ENCODE results near the gene PRRT1B. TPM values are rescaled to one million over a fixed set of nuclear protein-coding genes. Genes with fewer than 3 reads are reported as not detected.

The PRRT1B gene
- total and polyA plus RNA-seq, 2 experiments from 2014 or later = 0.24 TPM; not detected in 1

DNA sequence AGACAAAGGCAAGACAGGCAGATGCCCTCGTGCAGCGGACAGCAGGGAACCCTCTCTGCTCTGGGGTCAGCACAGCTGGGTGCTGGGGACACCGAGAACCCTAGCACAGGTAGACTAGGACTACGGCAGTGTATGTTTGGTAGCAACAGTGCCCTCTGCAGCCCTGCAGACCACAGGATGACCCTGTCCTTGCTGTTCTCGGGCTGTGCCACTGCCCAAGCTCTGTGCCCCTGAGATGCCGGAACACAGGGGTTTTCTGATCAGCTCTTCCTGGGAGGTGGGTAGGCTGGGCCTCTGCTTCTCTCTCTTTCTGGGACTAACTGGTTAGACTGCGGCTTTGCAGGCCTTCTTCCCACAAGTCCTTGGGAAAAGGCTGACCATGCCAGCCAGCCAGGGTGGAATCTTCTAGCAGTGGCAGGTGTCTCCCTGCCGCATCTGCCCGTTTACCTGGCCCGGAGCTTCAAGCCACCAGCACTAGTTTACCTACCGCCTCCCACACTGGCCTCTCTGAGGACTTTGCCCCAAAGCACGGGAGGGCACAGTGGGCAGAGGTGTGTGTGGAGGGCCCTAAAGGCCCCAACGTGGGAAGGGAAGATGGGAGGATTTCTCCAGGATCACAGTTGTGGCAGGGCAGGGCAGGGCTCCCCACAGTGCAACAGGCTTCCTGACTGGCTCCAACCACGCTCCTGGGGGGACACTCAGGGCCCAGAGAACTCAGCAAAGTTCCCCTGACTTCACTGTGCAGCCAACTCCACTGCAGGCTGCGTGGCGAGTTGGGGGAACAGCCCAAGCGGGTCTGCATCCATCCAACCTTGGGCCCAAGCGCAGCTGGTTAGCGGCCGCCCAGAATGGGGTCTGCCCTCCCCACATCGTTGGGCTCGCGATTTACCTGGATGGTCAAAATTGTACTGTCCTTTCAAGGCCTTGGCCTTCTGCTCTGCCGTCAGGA lies 15.5 kb upstream of the PRRT1B start:
- H3K27ac Mint-ChIP-seq = no peak overlapping the region

More for the DNA sequence above, 15.5 kb upstream of the PRRT1B start:
- Mint-ChIP-seq H3K36me3 (ENCODE audit: low read depth) (peaks cover 51% of the 10 kb centered on the region), H3K9me3 (no peaks in the 10 kb centered on the region; the same call in 2 of the 3 replicates), H3K4me3 (peak overlapping the region; percentile 89), H3K4me1 (peaks cover 6% of the 10 kb centered on the region; the same call in 2 of the 3 replicates), H3K27me3 (ENCODE audit: insufficient read depth, low read depth, poor library complexity) (peaks cover 4% of the 10 kb centered on the region)
- Histone ChIP-seq H3K4me2 (peak overlapping the region; percentile 91), H3K27ac (ENCODE audit: low read depth) (no peak overlapping the region), H2AFZ (peak overlapping the region; percentile 81; the same call in 1 of the 2 replicates), H3K36me3 (ENCODE audit: insufficient read depth) (peaks cover 10% of the 10 kb centered on the region; the same call in 1 of the 2 replicates), H3K79me2 (replicated peaks; ENCODE audit: insufficient read depth) (peaks cover 6% of the 10 kb centered on the region; the same call in 1 of the 2 replicates), H3K9me2 (ENCODE audit: insufficient read depth) (no peaks in the 10 kb centered on the region), H4K20me1 (replicated peaks; ENCODE audit: insufficient read depth) (no peaks in the 10 kb centered on the region; the same call in 1 of the 2 replicates), H3K4me3 (peak overlapping the region; percentile 87), H3K27me3 (ENCODE audit: insufficient read depth) (no peaks in the 10 kb centered on the region), H3F3A (replicated peaks; ENCODE audit: low read depth) (0 out of 2 replicates have a peak, but pooled peaks cover 2% of the 10 kb centered on the region), H3K4me1 (ENCODE audit: insufficient read depth) (0 out of 2 replicates have a peak, but pooled peaks cover 4% of the 10 kb centered on the region)
- TF ChIP-seq STAT1 (IDR thresholded peaks at IDR 0.05; ENCODE audit: unreplicated experiment) = no peak
- no peak for TF ChIP-seq EZH2 (IDR thresholded peaks at IDR 0.05; ENCODE audit: low read depth, unreplicated experiment)
- TF ChIP-seq, protein P1, sequence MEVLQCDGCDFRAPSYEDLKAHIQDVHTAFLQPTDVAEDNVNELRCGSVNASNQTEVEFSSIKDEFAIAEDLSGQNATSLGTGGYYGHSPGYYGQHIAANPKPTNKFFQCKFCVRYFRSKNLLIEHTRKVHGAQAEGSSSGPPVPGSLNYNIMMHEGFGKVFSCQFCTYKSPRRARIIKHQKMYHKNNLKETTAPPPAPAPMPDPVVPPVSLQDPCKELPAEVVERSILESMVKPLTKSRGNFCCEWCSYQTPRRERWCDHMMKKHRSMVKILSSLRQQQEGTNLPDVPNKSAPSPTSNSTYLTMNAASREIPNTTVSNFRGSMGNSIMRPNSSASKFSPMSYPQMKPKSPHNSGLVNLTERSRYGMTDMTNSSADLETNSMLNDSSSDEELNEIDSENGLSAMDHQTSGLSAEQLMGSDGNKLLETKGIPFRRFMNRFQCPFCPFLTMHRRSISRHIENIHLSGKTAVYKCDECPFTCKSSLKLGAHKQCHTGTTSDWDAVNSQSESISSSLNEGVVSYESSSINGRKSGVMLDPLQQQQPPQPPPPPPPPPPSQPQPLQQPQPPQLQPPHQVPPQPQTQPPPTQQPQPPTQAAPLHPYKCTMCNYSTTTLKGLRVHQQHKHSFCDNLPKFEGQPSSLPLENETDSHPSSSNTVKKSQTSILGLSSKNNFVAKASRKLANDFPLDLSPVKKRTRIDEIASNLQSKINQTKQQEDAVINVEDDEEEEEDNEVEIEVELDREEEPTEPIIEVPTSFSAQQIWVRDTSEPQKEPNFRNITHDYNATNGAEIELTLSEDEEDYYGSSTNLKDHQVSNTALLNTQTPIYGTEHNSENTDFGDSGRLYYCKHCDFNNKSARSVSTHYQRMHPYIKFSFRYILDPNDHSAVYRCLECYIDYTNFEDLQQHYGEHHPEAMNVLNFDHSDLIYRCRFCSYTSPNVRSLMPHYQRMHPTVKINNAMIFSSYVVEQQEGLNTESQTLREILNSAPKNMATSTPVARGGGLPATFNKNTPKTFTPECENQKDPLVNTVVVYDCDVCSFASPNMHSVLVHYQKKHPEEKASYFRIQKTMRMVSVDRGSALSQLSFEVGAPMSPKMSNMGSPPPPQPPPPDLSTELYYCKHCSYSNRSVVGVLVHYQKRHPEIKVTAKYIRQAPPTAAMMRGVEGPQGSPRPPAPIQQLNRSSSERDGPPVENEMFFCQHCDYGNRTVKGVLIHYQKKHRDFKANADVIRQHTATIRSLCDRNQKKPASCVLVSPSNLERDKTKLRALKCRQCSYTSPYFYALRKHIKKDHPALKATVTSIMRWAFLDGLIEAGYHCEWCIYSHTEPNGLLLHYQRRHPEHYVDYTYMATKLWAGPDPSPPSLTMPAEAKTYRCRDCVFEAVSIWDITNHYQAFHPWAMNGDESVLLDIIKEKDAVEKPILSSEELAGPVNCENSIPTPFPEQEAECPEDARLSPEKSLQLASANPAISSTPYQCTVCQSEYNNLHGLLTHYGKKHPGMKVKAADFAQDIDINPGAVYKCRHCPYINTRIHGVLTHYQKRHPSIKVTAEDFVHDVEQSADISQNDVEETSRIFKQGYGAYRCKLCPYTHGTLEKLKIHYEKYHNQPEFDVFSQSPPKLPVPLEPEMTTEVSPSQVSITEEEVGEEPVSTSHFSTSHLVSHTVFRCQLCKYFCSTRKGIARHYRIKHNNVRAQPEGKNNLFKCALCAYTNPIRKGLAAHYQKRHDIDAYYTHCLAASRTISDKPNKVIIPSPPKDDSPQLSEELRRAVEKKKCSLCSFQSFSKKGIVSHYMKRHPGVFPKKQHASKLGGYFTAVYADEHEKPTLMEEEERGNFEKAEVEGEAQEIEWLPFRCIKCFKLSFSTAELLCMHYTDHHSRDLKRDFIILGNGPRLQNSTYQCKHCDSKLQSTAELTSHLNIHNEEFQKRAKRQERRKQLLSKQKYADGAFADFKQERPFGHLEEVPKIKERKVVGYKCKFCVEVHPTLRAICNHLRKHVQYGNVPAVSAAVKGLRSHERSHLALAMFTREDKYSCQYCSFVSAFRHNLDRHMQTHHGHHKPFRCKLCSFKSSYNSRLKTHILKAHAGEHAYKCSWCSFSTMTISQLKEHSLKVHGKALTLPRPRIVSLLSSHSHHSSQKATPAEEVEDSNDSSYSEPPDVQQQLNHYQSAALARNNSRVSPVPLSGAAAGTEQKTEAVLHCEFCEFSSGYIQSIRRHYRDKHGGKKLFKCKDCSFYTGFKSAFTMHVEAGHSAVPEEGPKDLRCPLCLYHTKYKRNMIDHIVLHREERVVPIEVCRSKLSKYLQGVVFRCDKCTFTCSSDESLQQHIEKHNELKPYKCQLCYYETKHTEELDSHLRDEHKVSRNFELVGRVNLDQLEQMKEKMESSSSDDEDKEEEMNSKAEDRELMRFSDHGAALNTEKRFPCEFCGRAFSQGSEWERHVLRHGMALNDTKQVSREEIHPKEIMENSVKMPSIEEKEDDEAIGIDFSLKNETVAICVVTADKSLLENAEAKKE (CRISPR knock-in tag; IDR thresholded peaks at IDR 0.05) = no peak
- TF ChIP-seq, protein P2, sequence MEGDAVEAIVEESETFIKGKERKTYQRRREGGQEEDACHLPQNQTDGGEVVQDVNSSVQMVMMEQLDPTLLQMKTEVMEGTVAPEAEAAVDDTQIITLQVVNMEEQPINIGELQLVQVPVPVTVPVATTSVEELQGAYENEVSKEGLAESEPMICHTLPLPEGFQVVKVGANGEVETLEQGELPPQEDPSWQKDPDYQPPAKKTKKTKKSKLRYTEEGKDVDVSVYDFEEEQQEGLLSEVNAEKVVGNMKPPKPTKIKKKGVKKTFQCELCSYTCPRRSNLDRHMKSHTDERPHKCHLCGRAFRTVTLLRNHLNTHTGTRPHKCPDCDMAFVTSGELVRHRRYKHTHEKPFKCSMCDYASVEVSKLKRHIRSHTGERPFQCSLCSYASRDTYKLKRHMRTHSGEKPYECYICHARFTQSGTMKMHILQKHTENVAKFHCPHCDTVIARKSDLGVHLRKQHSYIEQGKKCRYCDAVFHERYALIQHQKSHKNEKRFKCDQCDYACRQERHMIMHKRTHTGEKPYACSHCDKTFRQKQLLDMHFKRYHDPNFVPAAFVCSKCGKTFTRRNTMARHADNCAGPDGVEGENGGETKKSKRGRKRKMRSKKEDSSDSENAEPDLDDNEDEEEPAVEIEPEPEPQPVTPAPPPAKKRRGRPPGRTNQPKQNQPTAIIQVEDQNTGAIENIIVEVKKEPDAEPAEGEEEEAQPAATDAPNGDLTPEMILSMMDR (conservative IDR thresholded peaks at IDR 0.05; ENCODE audit: low read depth in 2 of 2) = peak in 1 of 2 experiments; percentile 30; a peak in 1 of 4 replicates
- DNase-seq (ENCODE audit: low spot score) (no peak), ATAC-seq (no peak)

Measured in GM23338 (cell line).